ENCODE results near the gene FUCA2.

The FUCA2 gene

DNA sequence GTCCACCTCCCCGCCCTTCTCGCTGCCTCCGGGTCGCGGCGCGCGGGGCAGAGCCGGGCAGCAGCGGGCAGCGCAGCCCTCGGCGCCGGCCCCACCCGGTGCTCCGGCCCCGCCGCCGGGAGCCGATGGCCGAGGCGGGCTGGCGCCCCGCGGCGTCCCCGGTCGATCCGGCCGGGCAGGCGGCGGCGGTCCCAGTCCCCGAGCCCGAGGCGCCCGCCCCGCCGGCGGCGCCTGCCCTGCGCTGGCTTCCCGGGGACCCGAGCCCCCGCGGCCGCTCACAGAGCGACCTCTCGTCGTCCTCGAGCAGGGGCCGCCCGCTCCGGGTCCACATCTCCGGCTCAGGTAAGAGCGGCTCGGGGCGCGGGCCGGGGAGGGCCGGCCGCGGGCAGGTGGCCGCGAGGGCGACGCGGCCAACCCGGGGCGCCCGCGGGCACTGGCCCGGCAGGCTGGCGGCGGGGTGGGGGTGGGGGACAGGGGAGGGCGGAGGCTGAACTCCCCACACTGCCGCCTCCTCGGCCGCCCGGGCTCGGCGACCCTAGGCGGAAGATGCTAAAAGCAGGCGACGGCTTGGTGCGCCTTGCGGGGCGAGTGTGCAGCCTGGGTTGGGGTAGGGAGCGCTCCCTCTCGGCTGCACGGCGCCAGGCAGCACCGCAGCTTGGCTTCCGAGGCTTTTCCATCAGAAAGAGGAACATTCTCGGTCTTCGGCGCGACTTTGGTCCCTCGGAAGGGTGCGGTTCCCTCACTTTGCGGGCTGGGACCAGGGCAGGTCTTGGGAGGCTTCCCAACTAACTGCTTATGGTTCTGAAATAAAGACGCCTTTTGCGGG lies 25.6 kb upstream of the FUCA2 start:
- peak; percentile 49 for DNase-seq (ENCODE audit: low read depth)
- peak overlapping the region; percentile 54 for H3K4me3 ChIP-seq (replicated peaks; ENCODE audit: low read depth, low read length)
- TF ChIP-seq, protein P1, sequence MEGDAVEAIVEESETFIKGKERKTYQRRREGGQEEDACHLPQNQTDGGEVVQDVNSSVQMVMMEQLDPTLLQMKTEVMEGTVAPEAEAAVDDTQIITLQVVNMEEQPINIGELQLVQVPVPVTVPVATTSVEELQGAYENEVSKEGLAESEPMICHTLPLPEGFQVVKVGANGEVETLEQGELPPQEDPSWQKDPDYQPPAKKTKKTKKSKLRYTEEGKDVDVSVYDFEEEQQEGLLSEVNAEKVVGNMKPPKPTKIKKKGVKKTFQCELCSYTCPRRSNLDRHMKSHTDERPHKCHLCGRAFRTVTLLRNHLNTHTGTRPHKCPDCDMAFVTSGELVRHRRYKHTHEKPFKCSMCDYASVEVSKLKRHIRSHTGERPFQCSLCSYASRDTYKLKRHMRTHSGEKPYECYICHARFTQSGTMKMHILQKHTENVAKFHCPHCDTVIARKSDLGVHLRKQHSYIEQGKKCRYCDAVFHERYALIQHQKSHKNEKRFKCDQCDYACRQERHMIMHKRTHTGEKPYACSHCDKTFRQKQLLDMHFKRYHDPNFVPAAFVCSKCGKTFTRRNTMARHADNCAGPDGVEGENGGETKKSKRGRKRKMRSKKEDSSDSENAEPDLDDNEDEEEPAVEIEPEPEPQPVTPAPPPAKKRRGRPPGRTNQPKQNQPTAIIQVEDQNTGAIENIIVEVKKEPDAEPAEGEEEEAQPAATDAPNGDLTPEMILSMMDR (IDR thresholded peaks at IDR 0.05; ENCODE audit: low read length, missing control alignments): peak; percentile 49

DNA sequence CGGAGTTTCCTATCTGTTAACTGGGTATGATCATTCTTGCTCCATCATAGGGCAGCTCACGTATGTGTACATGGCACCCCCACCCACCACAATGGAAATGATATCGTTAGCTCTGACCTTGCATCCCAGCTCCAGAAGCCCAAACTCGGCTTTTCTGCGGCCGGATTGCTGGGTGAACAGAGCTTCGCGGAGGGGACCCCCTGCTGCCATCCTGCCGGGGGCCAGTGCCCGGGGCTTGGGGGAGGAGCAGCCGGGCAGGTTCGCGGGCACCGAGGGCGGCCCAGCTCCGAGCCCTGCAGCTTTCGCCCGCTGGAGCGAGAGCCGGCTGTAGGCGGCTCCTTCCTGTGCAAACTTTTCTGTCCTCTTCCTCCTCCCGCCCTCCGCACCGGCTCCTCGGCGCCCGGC lies 24.9 kb upstream of the FUCA2 start:
- DNase-seq (ENCODE audit: low read depth): peak; percentile 29
- TF ChIP-seq, protein P1 (IDR thresholded peaks at IDR 0.05; ENCODE audit: low read length, missing control alignments): no peak
- H3K4me3 ChIP-seq (replicated peaks; ENCODE audit: low read depth, low read length): peak overlapping the region; percentile 51

DNA sequence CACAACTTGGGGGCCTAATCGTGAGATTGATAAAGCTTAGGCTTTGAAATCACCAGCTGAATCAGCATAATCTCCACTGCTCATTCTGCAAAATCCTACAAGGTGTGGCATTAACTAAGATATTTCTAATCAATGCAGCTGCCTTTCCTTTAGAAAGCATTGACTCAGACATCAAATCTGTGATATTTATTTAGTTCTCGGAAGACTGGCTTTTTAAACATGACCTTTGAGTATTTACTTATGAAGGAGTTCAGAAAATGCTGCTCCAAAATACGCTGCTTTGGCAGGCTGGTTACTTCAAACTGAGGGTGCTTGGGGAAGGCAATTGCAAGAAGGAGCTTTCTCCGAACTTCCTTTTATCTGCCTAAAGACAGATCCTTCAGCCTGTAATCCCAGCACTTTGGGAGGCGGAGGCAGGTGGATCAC lies 23.7 kb upstream of the FUCA2 start:
- H3K4me3 ChIP-seq (replicated peaks; ENCODE audit: low read depth, low read length): no peak overlapping the region
- TF ChIP-seq, protein P1 (IDR thresholded peaks at IDR 0.05; ENCODE audit: low read length, missing control alignments): no peak
- DNase-seq (ENCODE audit: low read depth): no peak

DNA sequence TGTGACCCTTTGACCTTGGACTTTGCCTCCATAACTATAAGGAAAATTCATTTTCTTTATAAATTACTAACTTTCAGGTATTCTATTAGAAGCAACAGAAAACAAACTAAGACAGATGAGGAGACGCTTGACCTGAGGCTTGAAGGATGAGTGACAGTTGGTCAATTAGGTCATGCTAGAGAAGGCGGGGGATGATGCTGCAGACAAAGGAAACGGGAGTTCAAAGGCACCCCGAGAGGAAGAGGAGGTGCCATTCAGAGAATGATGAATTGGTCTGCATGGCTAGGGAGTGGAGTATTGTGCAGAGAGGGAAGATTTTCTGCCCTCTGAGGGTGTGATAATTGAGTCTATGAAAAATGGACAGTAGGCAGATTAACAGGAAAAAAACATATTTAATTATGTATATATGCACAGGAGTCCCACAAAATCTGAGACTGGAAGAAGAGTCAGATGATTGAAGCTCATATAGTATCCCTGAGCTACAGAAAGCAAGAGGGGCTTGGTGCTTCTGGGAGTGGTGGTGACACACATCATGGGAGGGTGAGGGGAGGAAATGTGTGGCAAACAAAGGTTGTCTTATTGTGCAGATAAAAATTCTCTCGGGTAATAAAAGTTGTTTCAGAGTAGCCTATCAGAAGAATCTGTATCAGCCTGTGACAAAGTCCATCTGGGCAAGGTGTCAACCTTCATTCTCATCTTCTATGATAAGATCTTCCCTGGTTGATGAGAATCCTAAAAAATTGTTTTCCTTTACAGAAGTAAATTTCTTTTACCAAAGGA lies 20.4 kb upstream of the FUCA2 start:
- H3K4me3 ChIP-seq (replicated peaks; ENCODE audit: low read depth, low read length): no peak overlapping the region
- TF ChIP-seq, protein P1 (IDR thresholded peaks at IDR 0.05; ENCODE audit: low read length, missing control alignments): no peak
- no peak for DNase-seq (ENCODE audit: low read depth)

DNA sequence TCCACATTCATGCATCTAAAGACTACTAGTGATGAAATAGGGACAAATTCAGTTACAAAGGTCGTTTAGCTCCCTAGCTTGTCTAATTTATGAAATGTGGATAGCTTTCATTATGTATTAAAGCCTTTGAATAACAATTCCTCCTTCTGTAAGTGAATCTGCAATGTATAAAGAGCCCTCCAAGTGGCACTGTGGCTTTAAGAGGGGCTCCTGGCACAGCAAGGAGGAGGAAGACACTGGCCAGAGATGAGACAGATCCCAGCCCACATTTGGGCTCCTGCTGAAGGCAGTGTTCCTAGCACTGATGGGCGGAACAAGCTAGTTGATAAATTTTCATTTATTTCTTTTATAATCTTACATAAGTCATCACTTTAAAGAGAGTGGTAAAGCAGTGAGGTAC lies 17.6 kb upstream of the FUCA2 start:
- TF ChIP-seq, protein P1 (IDR thresholded peaks at IDR 0.05; ENCODE audit: low read length, missing control alignments): no peak
- H3K4me3 ChIP-seq (replicated peaks; ENCODE audit: low read depth, low read length): no peak overlapping the region
- DNase-seq (ENCODE audit: low read depth): no peak

DNA sequence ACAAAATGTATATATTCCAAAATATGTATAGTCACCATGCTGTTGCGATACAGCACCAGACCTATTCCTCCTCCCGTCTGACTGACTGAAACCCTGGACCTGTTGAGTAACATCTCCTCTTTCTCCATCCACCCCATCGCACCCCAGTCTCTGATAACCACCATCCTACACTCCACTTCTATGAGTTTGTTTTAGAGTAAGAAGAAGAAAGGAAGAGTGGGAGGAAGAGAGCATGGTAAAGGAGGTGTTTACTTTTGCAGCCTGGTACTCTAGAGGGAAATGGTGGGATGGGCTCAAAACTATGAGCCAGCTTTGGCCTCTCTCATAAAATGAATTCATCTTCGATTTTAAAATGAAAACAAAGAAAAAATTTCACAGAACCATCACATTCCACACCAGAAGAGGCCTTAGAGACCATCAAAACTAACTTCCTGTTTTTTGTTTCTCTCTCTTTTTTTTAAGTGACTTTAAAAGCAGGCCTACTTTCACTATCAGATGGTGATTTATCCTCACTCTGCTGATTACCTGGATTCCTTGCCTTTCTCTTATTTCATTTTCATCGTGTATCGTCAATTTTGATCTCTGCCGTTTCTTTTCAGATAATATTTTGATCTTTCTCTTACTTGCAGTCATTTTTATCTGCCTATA lies 16.8 kb upstream of the FUCA2 start:
- TF ChIP-seq, protein P1 (IDR thresholded peaks at IDR 0.05; ENCODE audit: low read length, missing control alignments): no peak
- no peak overlapping the region for H3K4me3 ChIP-seq (replicated peaks; ENCODE audit: low read depth, low read length)
- no peak for DNase-seq (ENCODE audit: low read depth)
